GM12874 (cell line): ENCODE data around the gene ETNK1.

Experiments used
- CTCF ChIP-seq: IDR thresholded peaks from 2 replicates; pipeline ENCODE4 v1.5.1; 2011; ENCODE audit warnings: low read depth, mild to moderate bottlenecking, control low read depth, low read length, moderate library complexity; ENCODE audit not compliant: insufficient read depth

ETNK1 gene

GRCh38 chr12:22598141-22598762 lies 26.7 kb upstream of the ETNK1 start:
- no peak for TF ChIP-seq CTCF

GRCh38 chr12:22598763-22599161 lies 26.2 kb upstream of the ETNK1 start:
- no peak for TF ChIP-seq CTCF

- no peak for TF ChIP-seq CTCF
Measured at GRCh38 chr12:22600181-22600580, 24.8 kb upstream of the ETNK1 start.

GRCh38 chr12:22609501-22609900 lies 15.5 kb upstream of the ETNK1 start:
- TF ChIP-seq CTCF: no peak

- no peak for TF ChIP-seq CTCF
Measured at GRCh38 chr12:22610131-22610530, 14.8 kb upstream of the ETNK1 start.

GRCh38 chr12:22615963-22616501 lies 8.9 kb upstream of the ETNK1 start:
- TF ChIP-seq CTCF: no peak

GRCh38 chr12:22617630-22618029 lies 7.3 kb upstream of the ETNK1 start:
- no peak for TF ChIP-seq CTCF
